Endodermal cell (in vitro differentiated cells): ENCODE data around the gene COTL1. TPM values are rescaled to one million over a fixed set of nuclear protein-coding genes. Genes with fewer than 3 reads are reported as not detected.

Experiments used
- total RNA-seq, 2 donors: library from RNA; stranded (reverse); fragmentation: NEBNext Ultra II Directional in 1 of 2; extraction: Animal tissue kit (Norgen Biotek cat#: 25700) in 1 of 2; gene quantifications; 2 replicates in 1 of 2; 3 replicates in 1 of 2; pipeline ENCODE4 v1.2.1, GENCODE V29; 2021

Gene COTL1
- total RNA-seq, 2 donors from 2014 or later: 33.4 to 34.9 TPM

Other genes with a start within 250 kb of the COTL1 start
- gene ATP2C2, start 249.5 kb downstream of the COTL1 start, total RNA-seq: 1 to 10 TPM; 2.0 to 2.6 TPM
- gene MEAK7, start 113.4 kb downstream of the COTL1 start, total RNA-seq: 10 to 100 TPM; 30.3 to 34.9 TPM
- 10 to 100 TPM; 44.2 to 59.2 TPM for gene KLHL36, start 30.4 kb upstream of the COTL1 start, total RNA-seq
- 100 to 1,000 TPM; 148 to 149 TPM for gene USP10, start 81.9 kb upstream of the COTL1 start, total RNA-seq
- gene CRISPLD2, start 201.9 kb upstream of the COTL1 start, total RNA-seq: 1 to 10 TPM; 5.0 to 9.3 TPM